HEK293 (cell line): Measurements from ENCODE around the gene NEK7.
A peak's percentile ranks its signal among the peaks of the same experiment; 100 is the strongest.

ENCODE experiments used
- FEZF1 ChIP-seq: fragments of 450-650 bp; formaldehyde crosslinking; IDR thresholded peaks from 2 replicates; pipeline ENCODE4 v1.5.1; 2016; ENCODE audit warnings: missing biosample characterization, missing genetic modification characterization
- GLI2 ChIP-seq: fragments of 450-650 bp; formaldehyde crosslinking; IDR thresholded peaks from 2 replicates; pipeline ENCODE4; 2017; ENCODE audit warnings: missing biosample characterization, missing genetic modification characterization, low read depth, borderline replicate concordance
- GLIS1 ChIP-seq: fragments of 450-650 bp; formaldehyde crosslinking; IDR thresholded peaks from 2 replicates; pipeline ENCODE4 v1.5.1; 2016; ENCODE audit warnings: missing biosample characterization, missing genetic modification characterization
- GLIS2 ChIP-seq: fragments of 450-650 bp; formaldehyde crosslinking; IDR thresholded peaks from 2 replicates; pipeline ENCODE4 v1.5.1; 2016; ENCODE audit warnings: missing biosample characterization, missing genetic modification characterization
- OSR2 ChIP-seq: fragments of 450-650 bp; formaldehyde crosslinking; IDR thresholded peaks from 2 replicates; pipeline ENCODE4 v1.5.1; 2016; ENCODE audit warnings: missing biosample characterization, missing genetic modification characterization
- PRDM1 ChIP-seq: fragments of 450-650 bp; formaldehyde crosslinking; IDR thresholded peaks from 2 replicates; pipeline ENCODE4; 2016; ENCODE audit warnings: missing biosample characterization, missing genetic modification characterization
- PRDM2 ChIP-seq: fragments of 450-650 bp; formaldehyde crosslinking; IDR thresholded peaks from 2 replicates; pipeline ENCODE4 v1.5.1; 2016; ENCODE audit warnings: missing biosample characterization, missing genetic modification characterization, borderline replicate concordance
- PRDM6 ChIP-seq: fragments of 450-650 bp; formaldehyde crosslinking; IDR thresholded peaks from 2 replicates; pipeline ENCODE4 v1.5.1; 2017; ENCODE audit warnings: missing biosample characterization, missing genetic modification characterization
- SETDB1 ChIP-seq: IDR thresholded peaks from one replicate; pipeline ENCODE4 v1.6.1; 2017; ENCODE audit warnings: mild to moderate bottlenecking, low read length, moderate library complexity, mixed read lengths; ENCODE audit not compliant: insufficient read length
- SP3 ChIP-seq: fragments of 450-650 bp; formaldehyde crosslinking; IDR thresholded peaks from 2 replicates; pipeline ENCODE4 v1.5.1; 2016; ENCODE audit warnings: missing biosample characterization, missing genetic modification characterization
- SP7 ChIP-seq: fragments of 450-650 bp; formaldehyde crosslinking; IDR thresholded peaks from 2 replicates; pipeline ENCODE4 v1.5.1; 2016; ENCODE audit warnings: missing biosample characterization, missing genetic modification characterization
- YY2 ChIP-seq: fragments of 450-650 bp; formaldehyde crosslinking; IDR thresholded peaks from 2 replicates; pipeline ENCODE4 v1.5.1; 2016; ENCODE audit warnings: missing biosample characterization, missing genetic modification characterization
- ZBTB6 ChIP-seq: fragments of 450-650 bp; formaldehyde crosslinking; IDR thresholded peaks from 2 replicates; pipeline ENCODE4 v1.5.1; 2017; ENCODE audit warnings: missing biosample characterization, missing genetic modification characterization
- ZNF10 ChIP-seq: fragments of 450-650 bp; formaldehyde crosslinking; IDR thresholded peaks from 2 replicates; pipeline ENCODE4 v1.5.1; 2017; ENCODE audit warnings: missing biosample characterization, missing genetic modification characterization
- ZNF114 ChIP-seq: fragments of 450-650 bp; formaldehyde crosslinking; IDR thresholded peaks from 2 replicates; pipeline ENCODE4 v1.5.0; 2017; ENCODE audit warnings: missing biosample characterization, missing genetic modification characterization
- ZNF133 ChIP-seq: fragments of 450-650 bp; formaldehyde crosslinking; IDR thresholded peaks from 2 replicates; pipeline ENCODE4 v1.5.1; 2016; ENCODE audit warnings: missing biosample characterization, missing genetic modification characterization
- ZNF140 ChIP-seq: fragments of 450-650 bp; formaldehyde crosslinking; IDR thresholded peaks from 2 replicates; pipeline ENCODE4 v1.5.1; 2016; ENCODE audit warnings: missing biosample characterization, missing genetic modification characterization
- ZNF211 ChIP-seq: fragments of 450-650 bp; formaldehyde crosslinking; IDR thresholded peaks from 2 replicates; pipeline ENCODE4 v1.5.1; 2016; ENCODE audit warnings: low read depth, missing biosample characterization, missing genetic modification characterization
- ZNF350 ChIP-seq: fragments of 450-650 bp; formaldehyde crosslinking; IDR thresholded peaks from 2 replicates; pipeline ENCODE4 v1.5.0; 2017; ENCODE audit warnings: missing biosample characterization, mild to moderate bottlenecking, missing genetic modification characterization
- ZNF398 ChIP-seq: fragments of 450-650 bp; formaldehyde crosslinking; IDR thresholded peaks from 2 replicates; pipeline ENCODE4 v1.5.1; 2017; ENCODE audit warnings: missing biosample characterization, missing genetic modification characterization
- ZNF449 ChIP-seq: fragments of 450-650 bp; formaldehyde crosslinking; IDR thresholded peaks from 2 replicates; pipeline ENCODE4 v1.5.1; 2017; ENCODE audit warnings: missing biosample characterization, mild to moderate bottlenecking, missing genetic modification characterization, moderate library complexity
- ZNF558 ChIP-seq: fragments of 450-650 bp; formaldehyde crosslinking; IDR thresholded peaks from 2 replicates; pipeline ENCODE4 v1.5.1; 2016; ENCODE audit warnings: missing biosample characterization, missing genetic modification characterization
- ZNF621 ChIP-seq: fragments of 450-650 bp; formaldehyde crosslinking; IDR thresholded peaks from 2 replicates; pipeline ENCODE4 v1.5.1; 2017; ENCODE audit warnings: missing biosample characterization, missing genetic modification characterization
- ZNF629 ChIP-seq: fragments of 450-650 bp; formaldehyde crosslinking; IDR thresholded peaks from 2 replicates; pipeline ENCODE4 v1.5.1; 2017; ENCODE audit warnings: missing biosample characterization, missing genetic modification characterization
- ZNF654 ChIP-seq: fragments of 450-650 bp; formaldehyde crosslinking; IDR thresholded peaks from 2 replicates; pipeline ENCODE4 v1.5.1; 2016; ENCODE audit warnings: low read depth, missing biosample characterization, missing genetic modification characterization
- ZNF660 ChIP-seq: fragments of 450-650 bp; IDR thresholded peaks from 2 replicates; pipeline ENCODE4 v1.5.1; 2018; ENCODE audit warnings: missing biosample characterization, mild to moderate bottlenecking, missing genetic modification characterization
- ZNF664 ChIP-seq: fragments of 450-650 bp; formaldehyde crosslinking; IDR thresholded peaks from 2 replicates; pipeline ENCODE4 v1.5.1; 2016; ENCODE audit warnings: missing biosample characterization, missing genetic modification characterization
- ZNF747 ChIP-seq: fragments of 450-650 bp; formaldehyde crosslinking; IDR thresholded peaks from 2 replicates; pipeline ENCODE4 v1.5.1; 2016; ENCODE audit warnings: missing biosample characterization, missing genetic modification characterization
- ZNF843 ChIP-seq: fragments of 450-650 bp; formaldehyde crosslinking; IDR thresholded peaks from 2 replicates; pipeline ENCODE4 v1.5.1; 2016; ENCODE audit warnings: missing biosample characterization, missing genetic modification characterization

Gene NEK7

GRCh38 chr1:198232940-198233675 lies 76.3 kb downstream of the NEK7 start (continued):
- TF ChIP-seq PRDM2 (tag by site-specific recombination), result no peak
- no peak for TF ChIP-seq PRDM1 (tag by site-specific recombination)
- TF ChIP-seq ZNF10 (tag by site-specific recombination), result no peak
- TF ChIP-seq ZNF843 (tag by site-specific recombination), result peak; percentile 18; the same call in 1 of the 2 replicates
- no peak for TF ChIP-seq ZNF449 (tag by site-specific recombination)
- 0 out of 2 replicates have a peak, but pooled peaks have one; percentile 23 for TF ChIP-seq ZNF629 (tag by site-specific recombination)
- TF ChIP-seq ZNF114 (tag by site-specific recombination), result no peak
- TF ChIP-seq ZNF398, result no peak
- TF ChIP-seq SETDB1, result no peak
- TF ChIP-seq ZNF621 (tag by site-specific recombination), result no peak
- no peak for TF ChIP-seq ZNF211
- no peak for TF ChIP-seq ZNF558 (tag by site-specific recombination)
- no peak for TF ChIP-seq YY2 (tag by site-specific recombination)
- TF ChIP-seq GLIS2 (tag by site-specific recombination), result no peak
- TF ChIP-seq OSR2 (tag by site-specific recombination), result no peak
- TF ChIP-seq GLIS1, result peak; percentile 18; the same call in 1 of the 2 replicates
- peak; percentile 19; the same call in 1 of the 2 replicates for TF ChIP-seq GLI2
- TF ChIP-seq ZBTB6, result no peak
- TF ChIP-seq FEZF1 (tag by site-specific recombination), result 0 out of 2 replicates have a peak, but pooled peaks have one; percentile 20
- peak; percentile 90 for TF ChIP-seq PRDM6 (tag by site-specific recombination)
- no peak for TF ChIP-seq SP3 (tag by site-specific recombination)
- no peak for TF ChIP-seq ZNF747 (tag by site-specific recombination)
- TF ChIP-seq ZNF350 (tag by site-specific recombination), result no peak
- TF ChIP-seq ZNF140, result no peak
- no peak for TF ChIP-seq ZNF654 (tag by site-specific recombination)
- no peak for TF ChIP-seq ZNF660
- TF ChIP-seq ZNF133 (tag by site-specific recombination), result no peak
- TF ChIP-seq ZNF664, result no peak
- TF ChIP-seq SP7, result 0 out of 2 replicates have a peak, but pooled peaks have one; percentile 14
